IMR-90 (cell line): ENCODE data around the gene CAMTA1. TPM values are rescaled to one million over a fixed set of nuclear protein-coding genes. Genes with fewer than 3 reads are reported as not detected.

Experiments
- ATAC-seq: fragments of 200-7000 bp; cut with Tn5 transposase; 2 replicates; pipeline ENCODE4 v1.9.1; 2020; ENCODE audit warnings: low read depth, mild to moderate bottlenecking, moderate library complexity
- BruUV-seq: library from RNA; stranded (reverse); fragments of 400-500 nt; replicated peaks from 2 replicates; lab custom pipeline; 2021; lab: Mats Ljungman, UMichigan
- CTCF ChIA-PET: fragments of 300-600 bp; formaldehyde crosslinking; extraction: SDS; loops from one replicate; lab custom pipeline; 2021; ENCODE audit warnings: antibody characterized with exemption; lab: Yijun Ruan, JAX
- POLR2A ChIA-PET: fragments of 300-600 bp; sonication (Branson Sonifier 250); formaldehyde crosslinking; loops from one replicate; lab custom pipeline; 2022; ENCODE audit warnings: antibody characterized with exemption; ENCODE audit not compliant: unreplicated experiment; lab: Charles Lee
- DNase-seq: peaks from one replicate; pipeline ENCODE4 v3.0.0; 2013
- H2AFZ ChIP-seq: replicated peaks from 2 replicates; pipeline ENCODE3; 2013; ENCODE audit warnings: low read length, mild to moderate bottlenecking; ENCODE audit not compliant: poor library complexity
- H2AK5ac ChIP-seq: 2 replicates; pipeline ENCODE4 v1.6.1; 2013; ENCODE audit warnings: low read depth, low read length, inconsistent platforms
- H2AK9ac ChIP-seq: replicated peaks from 2 replicates; pipeline ENCODE3; 2013; ENCODE audit warnings: mild to moderate bottlenecking, low read depth, low read length, moderate library complexity; ENCODE audit not compliant: poor library complexity
- H2BK120ac ChIP-seq: 2 replicates; pipeline ENCODE4 v1.6.1; 2013; ENCODE audit warnings: low read depth, low read length, inconsistent platforms
- H2BK15ac ChIP-seq: 3 replicates; pipeline ENCODE4 v1.6.1; 2013; ENCODE audit warnings: low read depth, low read length, inconsistent platforms
- H2BK20ac ChIP-seq: 2 replicates; pipeline ENCODE4 v1.6.1; 2013; ENCODE audit warnings: low read depth, mild to moderate bottlenecking, inconsistent platforms, low read length, moderate library complexity
- H2BK5ac ChIP-seq: 2 replicates; pipeline ENCODE4 v1.6.1; 2013; ENCODE audit warnings: mild to moderate bottlenecking, low read depth, low read length, inconsistent platforms; ENCODE audit not compliant: poor library complexity, severe bottlenecking
- H3K14ac ChIP-seq: replicated peaks from 2 replicates; pipeline ENCODE4 v1.6.1; 2013; ENCODE audit warnings: low read depth, low read length, inconsistent platforms
- H3K18ac ChIP-seq: 2 replicates; pipeline ENCODE4 v1.6.1; 2013; ENCODE audit warnings: low read depth, low read length, control low read depth
- H3K23ac ChIP-seq: 2 replicates; pipeline ENCODE4 v1.6.1; 2013; ENCODE audit warnings: low read depth, low read length, inconsistent platforms
- H3K27ac ChIP-seq: 2 replicates; pipeline ENCODE4 v1.5.1; 2013; ENCODE audit warnings: mild to moderate bottlenecking, control low read depth, low read length; ENCODE audit not compliant: insufficient read depth
- H3K27me3 ChIP-seq: 2 replicates; pipeline ENCODE4 v1.6.1; 2013; ENCODE audit warnings: low read length; ENCODE audit not compliant: control insufficient read depth, insufficient read depth
- H3K36me3 ChIP-seq: 2 replicates; pipeline ENCODE4 v1.6.1; 2013; ENCODE audit warnings: low read length, mixed read lengths; ENCODE audit not compliant: control insufficient read depth, insufficient read depth
- H3K4ac ChIP-seq: 2 replicates; pipeline ENCODE4 v1.6.1; 2013; ENCODE audit warnings: low read depth, low read length, inconsistent platforms
- H3K4me1 ChIP-seq: 2 replicates; pipeline ENCODE4 v1.6.1; 2013; ENCODE audit warnings: low read length, mixed read lengths; ENCODE audit not compliant: control insufficient read depth, insufficient read depth
- H3K4me2 ChIP-seq: 2 replicates; pipeline ENCODE4 v1.6.1; 2013; ENCODE audit warnings: low read depth, mild to moderate bottlenecking, control low read depth, low read length, moderate library complexity
- H3K4me3 ChIP-seq: 2 replicates; pipeline ENCODE4 v1.5.1; 2013; ENCODE audit warnings: low read depth, mild to moderate bottlenecking, control low read depth, low read length, moderate library complexity; ENCODE audit not compliant: insufficient read depth
- H3K56ac ChIP-seq: 2 replicates; pipeline ENCODE4 v1.6.1; 2013; ENCODE audit warnings: low read length, inconsistent platforms; ENCODE audit not compliant: insufficient read depth; ENCODE audit errors: extremely low read depth
- H3K79me1 ChIP-seq, 2 experiments: 2 replicates each; pipeline ENCODE4 v1.6.1; 2013; ENCODE audit warnings: low read length in 2 of 2, inconsistent platforms in 1 of 2, low read depth in 1 of 2
- H3K9ac ChIP-seq: 2 replicates; pipeline ENCODE4 v1.6.1; 2013; ENCODE audit warnings: low read depth, low read length, control low read depth
- H3K9me1 ChIP-seq: 2 replicates; pipeline ENCODE4 v1.6.1; 2013; ENCODE audit warnings: low read length, inconsistent platforms; ENCODE audit not compliant: insufficient read depth
- H3K9me3 ChIP-seq: 2 replicates; pipeline ENCODE4 v1.6.1; 2013; ENCODE audit warnings: low read length; ENCODE audit not compliant: control insufficient read depth, insufficient read depth
- H4K20me1 ChIP-seq: 2 replicates; pipeline ENCODE4 v1.6.1; 2013; ENCODE audit warnings: low read length, inconsistent platforms; ENCODE audit not compliant: insufficient read depth
- H4K5ac ChIP-seq: 2 replicates; pipeline ENCODE4 v1.6.1; 2013; ENCODE audit warnings: mild to moderate bottlenecking, low read depth, low read length, control low read depth
- H4K8ac ChIP-seq, 2 experiments: 2 replicates each; pipeline ENCODE4 v1.6.1; 2013; ENCODE audit warnings: low read depth in 2 of 2, low read length in 2 of 2, control low read depth in 1 of 2, inconsistent platforms in 1 of 2
- H4K91ac ChIP-seq: 2 replicates; pipeline ENCODE4 v1.6.1; 2013; ENCODE audit warnings: low read depth, low read length, inconsistent platforms; ENCODE audit not compliant: insufficient read depth
- BHLHE40 ChIP-seq: fragments of 150-350 bp; IDR thresholded peaks from 2 replicates; pipeline ENCODE4 v1.6.1; 2016; ENCODE audit warnings: mild to moderate bottlenecking, low read depth, low read length
- MAFK ChIP-seq: IDR thresholded peaks from 2 replicates; pipeline ENCODE4 v1.6.1; 2012; ENCODE audit warnings: low read depth, low read length, improper control_type of control experiment
- MAZ ChIP-seq: IDR thresholded peaks from 2 replicates; pipeline ENCODE4 v1.6.1; 2012; ENCODE audit warnings: low read depth, mild to moderate bottlenecking, low read length, improper control_type of control experiment, moderate library complexity, borderline replicate concordance
- MXI1 ChIP-seq: IDR thresholded peaks from 2 replicates; pipeline ENCODE4 v1.6.1; 2012; ENCODE audit warnings: low read depth, mild to moderate bottlenecking, low read length, moderate library complexity, borderline replicate concordance
- NFE2L2 ChIP-seq: fragments of 150-350 bp; IDR thresholded peaks from 2 replicates; pipeline ENCODE4 v1.6.1; 2016; ENCODE audit warnings: low read depth, mild to moderate bottlenecking, low read length
- POLR2A ChIP-seq: IDR thresholded peaks from 2 replicates; pipeline ENCODE4 v1.6.1; 2012; ENCODE audit warnings: mild to moderate bottlenecking, low read depth, low read length
- USF2 ChIP-seq: fragments of 150-350 bp; IDR thresholded peaks from 2 replicates; pipeline ENCODE4 v1.6.1; 2017; ENCODE audit warnings: mild to moderate bottlenecking, antibody characterized with exemption, low read length, low read depth
- WGBS, 2 experiments: methylation state at CpG; one replicate each; pipeline versions ENCODE4 v1.1.5 to v1.1.7; 2013; ENCODE audit warnings: missing lambda C conversion rate in 2 of 2; ENCODE audit not compliant: insufficient read length in 1 of 2; ENCODE audit errors: extremely low coverage in 2 of 2; 5-methylcytosine and 5-hydroxymethylcytosine counted together
- dilution Hi-C: fragments of 300-500 bp; cut with HindIII; formaldehyde crosslinking; loops from one replicate; pipeline ENCODE4 v1.14.3; 2018; ENCODE audit warnings: low sequenced_read_pairs; ENCODE audit not compliant: unreplicated experiment
- in situ Hi-C: fragments of 300-500 bp; cut with MboI; formaldehyde crosslinking; loops from 3 replicates; pipeline ENCODE4 v1.14.3; 2019; ENCODE audit warnings: low sequenced_read_pairs, inconsistent platforms, mixed read lengths
- intact Hi-C: fragments of 100-400 bp; cut with micrococcal nuclease; formaldehyde crosslinking; loops from 2 replicates; pipeline ENCODE4 v1.10.0; 2022
- polyA plus RNA-seq, 3 experiments: library from polyadenylated mRNA; depleted of rRNA; stranded (reverse); fragments of >200 nt; gene quantifications; 2 replicates each; pipeline ENCODE4 v1.2.3, GENCODE V29; 2012; ENCODE audit warnings: low replicate concordance in 1 of 3
- total RNA-seq: library from RNA; depleted of rRNA; stranded (reverse); fragments of >200 nt; gene quantifications from 2 replicates; pipeline ENCODE4 v1.2.3, GENCODE V29; 2012

Gene CAMTA1
- total and polyA plus RNA-seq, 2 of the 4 experiments (the other 2 are of a cell fraction), result 35.5 to 74.3 TPM

GRCh38 chr1:7101187-7101586 is 315.9 kb downstream of the CAMTA1 start:
- POLR2A ChIA-PET, result no interaction called here
- 72% methylated on average over 2 of the region's 5 CpGs; no CpG with 5 or more reads in 1 of the 2 experiments for WGBS, 2 experiments
- H3K27ac ChIP-seq, result no peak overlapping the region

More at GRCh38 chr1:7101187-7101586, 315.9 kb downstream of the CAMTA1 start:
- in situ Hi-C loops (no loop called here), dilution Hi-C loops (no loop called here), intact Hi-C loops (no loop called here)
- H4K5ac ChIP-seq, result no peak overlapping the region
- H2BK5ac ChIP-seq, result no peak overlapping the region
- no peak overlapping the region for H4K8ac ChIP-seq
- no peak overlapping the region for H2AFZ ChIP-seq
- H3K36me3 ChIP-seq, result no peaks in the 10 kb centered on the region
- CTCF ChIA-PET, result no interaction called here
- no peak overlapping the region for H3K23ac ChIP-seq
- no peaks in the 10 kb centered on the region for H3K9me3 ChIP-seq
- no peak overlapping the region for H3K4ac ChIP-seq
- H3K4me3 ChIP-seq, result no peak overlapping the region
- no peak overlapping the region for H3K14ac ChIP-seq
- H3K79me1 ChIP-seq, result no peaks in the 10 kb centered on the region
- BruUV-seq, result no TSS peak
- no peak overlapping the region for H3K18ac ChIP-seq
- DNase-seq (peak; percentile 52), ATAC-seq (no peak)
- H4K91ac ChIP-seq, result no peak overlapping the region
- H3K9ac ChIP-seq, result no peak overlapping the region
- no peak overlapping the region for H3K4me2 ChIP-seq
- H2BK15ac ChIP-seq, result no peak overlapping the region
- no peak overlapping the region for H2AK5ac ChIP-seq
- H3K4me1 ChIP-seq, result no peaks in the 10 kb centered on the region
- no peak overlapping the region for H2BK20ac ChIP-seq
- H2AK9ac ChIP-seq, result no peak overlapping the region
- peaks cover 23% of the 10 kb centered on the region for H3K27me3 ChIP-seq
- no peaks in the 10 kb centered on the region for H4K20me1 ChIP-seq
- no peak overlapping the region for H2BK120ac ChIP-seq
- TF ChIP-seq POLR2A (no peak), MAFK (no peak), NFE2L2 (no peak), USF2 (no peak), MXI1 (no peak), BHLHE40 (no peak), MAZ (no peak)
- H3K9me1 ChIP-seq, result no peaks in the 10 kb centered on the region
- H3K56ac ChIP-seq, result no peak overlapping the region
